Anterior cingulate cortex (tissue), 58 donors: ENCODE measurements around the gene MYOZ1.
"Not testable (repeated sequence)": the region's sequence is repeated elsewhere in the genome, so short reads cannot be mapped to it uniquely, and the experiment has no call there.

Experiments used
- DNase-seq, 58 donors: peaks; one replicate each; lab custom pipeline; 2025; lab: John Stamatoyannopoulos, UW

The MYOZ1 gene

GRCh38 chr10:73617143-73617542 lies 24.1 kb downstream of the MYOZ1 start:
- not testable (repeated sequence) for DNase-seq

GRCh38 chr10:73614720-73615119 lies 26.6 kb downstream of the MYOZ1 start:
- DNase-seq: no peak

GRCh38 chr10:73609116-73609515 lies 32.2 kb downstream of the MYOZ1 start:
- DNase-seq: no peak

GRCh38 chr10:73601486-73601921 lies 39.8 kb downstream of the MYOZ1 start:
- no peak for DNase-seq

- no peak for DNase-seq
Observed at GRCh38 chr10:73597346-73597745, 43.9 kb downstream of the MYOZ1 start.

GRCh38 chr10:73593812-73594211 lies 47.5 kb downstream of the MYOZ1 start:
- DNase-seq: no peak

- DNase-seq: no peak
Observed at GRCh38 chr10:73593110-73593509, 48.2 kb downstream of the MYOZ1 start.

- peak in 48 of 58 donors; percentile 9 to 85 (median 58) for DNase-seq
Observed at GRCh38 chr10:73591935-73592699, 49.2 kb downstream of the MYOZ1 start.

GRCh38 chr10:73590881-73591799 lies 50.1 kb downstream of the MYOZ1 start, which contains the start of gene USP54:
Gene USP54 (minus strand): TSS chr10:73591342. CDS start chr10:73575658, 15,684 bp downstream.
- peak in 27 of 58 donors; percentile 1 to 82 (median 29) for DNase-seq

- peak in 38 of 58 donors; percentile 5 to 86 (median 44) for DNase-seq
Observed at GRCh38 chr10:73589563-73590126, 51.6 kb downstream of the MYOZ1 start.

- DNase-seq: no peak
Observed at GRCh38 chr10:73588656-73589055, 52.6 kb downstream of the MYOZ1 start.

GRCh38 chr10:73586583-73586984 lies 54.7 kb downstream of the MYOZ1 start:
- no peak for DNase-seq

GRCh38 chr10:73585327-73585726 lies 55.9 kb downstream of the MYOZ1 start:
- DNase-seq: peak in 1 of 58 donors; percentile 9

GRCh38 chr10:73584737-73585136 lies 56.5 kb downstream of the MYOZ1 start:
- DNase-seq: no peak

GRCh38 chr10:73581918-73582317 lies 59.4 kb downstream of the MYOZ1 start:
- DNase-seq: peak in 30 of 58 donors; percentile 1 to 79 (median 21)
